Umbilical cord (tissue), 2 donors: Measurements from ENCODE around the gene URGCP. TPM values are rescaled to one million over a fixed set of nuclear protein-coding genes. Genes with fewer than 3 reads are reported as not detected.
"Not testable (repeated sequence)": the region's sequence is repeated elsewhere in the genome, so short reads cannot be mapped to it uniquely, and the experiment has no call there.

Experiments used
- DNase-seq: peaks from one replicate; pipeline ENCODE4 v3.0.0-alpha.2; 2015; ENCODE audit warnings: low spot score
- total RNA-seq: library from RNA; depleted of rRNA; stranded (reverse); fragments of >200 nt; gene quantifications from one replicate; pipeline ENCODE4 v1.2.3, GENCODE V29; 2014; ENCODE audit warnings: low replicate concordance; ENCODE audit not compliant: insufficient read depth

URGCP gene
- total RNA-seq, 1 donor from 2014 or later = 25.5 TPM

GRCh38 chr7:43834463-43835251, 71.7 kb downstream of the URGCP start:
- no peak for DNase-seq

GRCh38 chr7:43830917-43831316, 75.5 kb downstream of the URGCP start:
- not testable (repeated sequence) for DNase-seq

Other genes with a start within 250 kb of the URGCP start
- 64.8 TPM for gene COA1, start 177.1 kb downstream of the URGCP start, total RNA-seq
- gene BLVRA, start 147.9 kb downstream of the URGCP start, total RNA-seq = 10.4 TPM
- 46.0 TPM for gene MRPS24, start 37.1 kb downstream of the URGCP start, total RNA-seq
- gene UBE2D4, start 19.8 kb upstream of the URGCP start, total RNA-seq = 7.7 TPM
- gene SPDYE1, start 91.3 kb upstream of the URGCP start, total RNA-seq = not detected
- 67.7 TPM for gene DBNL, start 138.1 kb upstream of the URGCP start, total RNA-seq
- not detected for gene PGAM2, start 159.0 kb upstream of the URGCP start, total RNA-seq
- 29.1 TPM for gene POLM, start 175.9 kb upstream of the URGCP start, total RNA-seq
- gene AEBP1, start 197.7 kb upstream of the URGCP start, total RNA-seq = 77.0 TPM
- 32.7 TPM for gene POLD2, start 217.0 kb upstream of the URGCP start, total RNA-seq
- not detected for gene MYL7, start 234.7 kb upstream of the URGCP start, total RNA-seq